Spleen (tissue), 7 donors: ENCODE measurements around the gene CDCA5.

Experiments used
- CTCF ChIP-seq, 11 experiments: fragments of 200-600 bp in 7 of 11; fragments of 450-650 bp in 4 of 11; sonication (generic) in 4 of 11; IDR thresholded peaks in 8 of 11; conservative IDR thresholded peaks in 3 of 11; 1 replicate in 7 of 11; 2 replicates in 4 of 11; pipeline versions ENCODE4 v1.4.0 to v1.8.0; 2016 to 2021; ENCODE audit warnings: antibody characterized with exemption in 11 of 11, inconsistent platforms in 4 of 11, mild to moderate bottlenecking in 1 of 11
- POLR2A ChIP-seq, 3 donors: fragments of 450-650 bp; IDR thresholded peaks; one replicate each; pipeline ENCODE4 v1.5.1; 2017; ENCODE audit warnings: antibody characterized with exemption in 3 of 3, mild to moderate bottlenecking in 1 of 3
- POLR2AphosphoS5 ChIP-seq, 3 donors: sonication (generic); formaldehyde crosslinking; IDR thresholded peaks; one replicate each; pipeline ENCODE4 v1.5.1; 2017; ENCODE audit warnings: antibody characterized with exemption in 3 of 3
- donor health status: DM: no; HTN: no; CAD: no; lungs with moderate emphysema.
- donor health status: DM: no; HTN: no; CAD: no.
- donor health status: DM: no; HTN: no; CAD: no.

GRCh38 chr11:65131417-65131776 is 47.6 kb upstream of the CDCA5 start:
- TF ChIP-seq POLR2A (IDR thresholded peaks at IDR 0.05) (no peak), POLR2AphosphoS5 (IDR thresholded peaks at IDR 0.05) (no peak), CTCF (IDR thresholded peaks at IDR 0.05 in 8 of 11, conservative IDR thresholded peaks at IDR 0.05 in 3 of 11) (no peak)
